Loucy (cell line): ENCODE measurements around the gene NGEF.

Source experiments
- EZH2phosphoT487 ChIP-seq: fragments of 200-600 bp; IDR thresholded peaks from 2 replicates; pipeline ENCODE4 v1.6.1; 2018; ENCODE audit warnings: antibody characterized with exemption, mild to moderate bottlenecking, moderate library complexity, borderline replicate concordance
- TF ChIP-seq, protein P1 (sequence below): fragments of 200-600 bp; sonication (generic); conservative IDR thresholded peaks from 2 replicates; pipeline ENCODE4 v1.5.1; 2014; ENCODE audit warnings: mild to moderate bottlenecking, antibody characterized with exemption, low read length

DNA sequence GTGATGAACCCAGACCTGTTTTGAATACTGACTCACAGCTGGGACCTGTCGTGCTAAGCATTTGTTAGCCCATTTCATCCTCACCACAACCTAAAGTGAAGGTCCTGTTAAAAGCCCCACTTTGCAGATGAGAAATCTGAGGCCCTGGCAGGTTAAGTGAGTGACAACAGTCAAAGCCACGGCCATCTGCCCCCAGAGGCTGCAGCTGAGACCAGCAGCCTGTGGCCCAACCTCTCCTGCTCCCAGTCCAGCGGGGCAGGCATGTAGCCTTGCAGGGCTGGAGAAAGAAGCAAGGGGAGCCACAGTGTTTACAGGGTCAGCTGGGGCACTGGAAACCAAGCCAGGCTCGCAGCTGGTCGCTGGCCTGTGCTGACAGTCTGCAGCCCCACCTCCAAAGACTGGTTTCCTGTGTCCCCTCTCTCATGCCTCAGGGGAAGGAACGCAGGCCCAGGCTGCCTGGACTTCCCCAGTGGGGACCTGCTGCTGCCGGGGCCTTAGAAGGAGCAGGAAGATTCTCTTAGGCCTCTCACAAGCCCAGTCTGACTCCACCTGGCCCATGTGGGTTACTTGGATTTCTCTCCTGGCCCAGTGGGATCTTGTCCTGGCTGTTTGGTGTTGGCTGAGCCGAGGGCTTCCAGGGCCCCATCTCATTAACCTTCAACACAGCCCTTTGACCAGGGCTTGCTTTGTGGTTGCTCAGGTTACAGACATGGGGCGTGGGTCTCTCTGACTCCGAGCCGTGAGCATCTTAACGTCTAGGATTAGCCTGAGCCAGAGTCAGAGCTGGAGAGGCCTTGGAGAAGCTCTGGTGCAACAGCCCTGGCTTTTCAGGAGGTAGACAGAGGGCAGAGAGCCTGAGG, 48.8 kb upstream of the NGEF start:
- TF ChIP-seq, protein P1, sequence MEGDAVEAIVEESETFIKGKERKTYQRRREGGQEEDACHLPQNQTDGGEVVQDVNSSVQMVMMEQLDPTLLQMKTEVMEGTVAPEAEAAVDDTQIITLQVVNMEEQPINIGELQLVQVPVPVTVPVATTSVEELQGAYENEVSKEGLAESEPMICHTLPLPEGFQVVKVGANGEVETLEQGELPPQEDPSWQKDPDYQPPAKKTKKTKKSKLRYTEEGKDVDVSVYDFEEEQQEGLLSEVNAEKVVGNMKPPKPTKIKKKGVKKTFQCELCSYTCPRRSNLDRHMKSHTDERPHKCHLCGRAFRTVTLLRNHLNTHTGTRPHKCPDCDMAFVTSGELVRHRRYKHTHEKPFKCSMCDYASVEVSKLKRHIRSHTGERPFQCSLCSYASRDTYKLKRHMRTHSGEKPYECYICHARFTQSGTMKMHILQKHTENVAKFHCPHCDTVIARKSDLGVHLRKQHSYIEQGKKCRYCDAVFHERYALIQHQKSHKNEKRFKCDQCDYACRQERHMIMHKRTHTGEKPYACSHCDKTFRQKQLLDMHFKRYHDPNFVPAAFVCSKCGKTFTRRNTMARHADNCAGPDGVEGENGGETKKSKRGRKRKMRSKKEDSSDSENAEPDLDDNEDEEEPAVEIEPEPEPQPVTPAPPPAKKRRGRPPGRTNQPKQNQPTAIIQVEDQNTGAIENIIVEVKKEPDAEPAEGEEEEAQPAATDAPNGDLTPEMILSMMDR = peak; percentile 66
- TF ChIP-seq EZH2phosphoT487 = no peak
